Uterus (tissue), 2 donors: Measurements from ENCODE around the gene OPN1SW.

Experiments
- CTCF ChIP-seq, 4 experiments: fragments of 200-600 bp in 2 of 4; fragments of 450-650 bp in 2 of 4; sonication (generic) in 2 of 4; IDR thresholded peaks; one replicate each; pipeline ENCODE4 v1.5.1; 2016 to 2019; ENCODE audit warnings: antibody characterized with exemption in 4 of 4, mild to moderate bottlenecking in 2 of 4, moderate library complexity in 1 of 4
- POLR2A ChIP-seq, 2 donors: fragments of 450-650 bp; IDR thresholded peaks; one replicate each; pipeline ENCODE4 v1.6.1; 2016; ENCODE audit warnings: antibody characterized with exemption in 2 of 2, mild to moderate bottlenecking in 1 of 2, moderate library complexity in 1 of 2

- TF ChIP-seq CTCF (IDR thresholded peaks at IDR 0.05) = no peak
- no peak for TF ChIP-seq POLR2A (IDR thresholded peaks at IDR 0.05)
Measured at GRCh38 chr7:128804484-128804883, 28.9 kb upstream of the OPN1SW start.
